ENCODE measurements around the gene PITX3.

Gene PITX3

DNA sequence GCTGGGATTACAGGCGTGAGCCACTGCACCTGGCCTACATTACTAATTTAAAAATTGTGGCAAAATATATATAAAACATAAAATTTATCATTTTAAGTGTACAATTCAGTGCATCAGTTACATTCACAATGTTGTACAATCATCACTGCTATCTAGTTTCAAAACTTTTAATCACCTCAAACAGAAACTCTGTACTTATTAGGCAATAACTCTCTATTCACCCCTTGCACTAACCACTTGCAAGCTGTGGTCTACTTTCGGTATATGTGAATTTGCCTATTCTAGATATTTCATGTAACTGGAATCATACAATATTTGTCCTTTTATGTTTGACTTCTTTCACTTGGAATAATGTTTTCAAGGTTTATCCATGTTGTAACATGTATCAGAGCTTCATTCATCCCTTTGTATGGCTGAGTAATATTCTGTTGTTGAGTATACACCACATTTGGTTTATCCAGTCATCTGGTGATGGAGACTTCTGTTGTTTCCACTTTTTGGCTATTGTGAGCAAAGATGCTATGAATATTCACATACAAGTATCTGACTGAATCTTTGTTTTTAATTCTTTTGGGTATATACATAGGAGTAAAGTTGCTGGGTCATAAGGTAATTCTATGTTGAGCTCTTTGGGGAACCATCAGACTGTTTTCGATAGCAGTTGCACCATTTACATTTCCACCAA, 29.6 kb downstream of the PITX3 start:
- no peak for DNase-seq (ENCODE audit: low spot score)
- TF ChIP-seq, protein P1, sequence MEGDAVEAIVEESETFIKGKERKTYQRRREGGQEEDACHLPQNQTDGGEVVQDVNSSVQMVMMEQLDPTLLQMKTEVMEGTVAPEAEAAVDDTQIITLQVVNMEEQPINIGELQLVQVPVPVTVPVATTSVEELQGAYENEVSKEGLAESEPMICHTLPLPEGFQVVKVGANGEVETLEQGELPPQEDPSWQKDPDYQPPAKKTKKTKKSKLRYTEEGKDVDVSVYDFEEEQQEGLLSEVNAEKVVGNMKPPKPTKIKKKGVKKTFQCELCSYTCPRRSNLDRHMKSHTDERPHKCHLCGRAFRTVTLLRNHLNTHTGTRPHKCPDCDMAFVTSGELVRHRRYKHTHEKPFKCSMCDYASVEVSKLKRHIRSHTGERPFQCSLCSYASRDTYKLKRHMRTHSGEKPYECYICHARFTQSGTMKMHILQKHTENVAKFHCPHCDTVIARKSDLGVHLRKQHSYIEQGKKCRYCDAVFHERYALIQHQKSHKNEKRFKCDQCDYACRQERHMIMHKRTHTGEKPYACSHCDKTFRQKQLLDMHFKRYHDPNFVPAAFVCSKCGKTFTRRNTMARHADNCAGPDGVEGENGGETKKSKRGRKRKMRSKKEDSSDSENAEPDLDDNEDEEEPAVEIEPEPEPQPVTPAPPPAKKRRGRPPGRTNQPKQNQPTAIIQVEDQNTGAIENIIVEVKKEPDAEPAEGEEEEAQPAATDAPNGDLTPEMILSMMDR (IDR thresholded peaks at IDR 0.05; ENCODE audit: borderline replicate concordance, control extremely low read depth, extremely low read depth, insufficient read depth, missing control alignments), result no peak
- in situ Hi-C loops (cut with MboI; ENCODE audit: low sequenced_read_pairs, unreplicated experiment), result no loop called here

DNA sequence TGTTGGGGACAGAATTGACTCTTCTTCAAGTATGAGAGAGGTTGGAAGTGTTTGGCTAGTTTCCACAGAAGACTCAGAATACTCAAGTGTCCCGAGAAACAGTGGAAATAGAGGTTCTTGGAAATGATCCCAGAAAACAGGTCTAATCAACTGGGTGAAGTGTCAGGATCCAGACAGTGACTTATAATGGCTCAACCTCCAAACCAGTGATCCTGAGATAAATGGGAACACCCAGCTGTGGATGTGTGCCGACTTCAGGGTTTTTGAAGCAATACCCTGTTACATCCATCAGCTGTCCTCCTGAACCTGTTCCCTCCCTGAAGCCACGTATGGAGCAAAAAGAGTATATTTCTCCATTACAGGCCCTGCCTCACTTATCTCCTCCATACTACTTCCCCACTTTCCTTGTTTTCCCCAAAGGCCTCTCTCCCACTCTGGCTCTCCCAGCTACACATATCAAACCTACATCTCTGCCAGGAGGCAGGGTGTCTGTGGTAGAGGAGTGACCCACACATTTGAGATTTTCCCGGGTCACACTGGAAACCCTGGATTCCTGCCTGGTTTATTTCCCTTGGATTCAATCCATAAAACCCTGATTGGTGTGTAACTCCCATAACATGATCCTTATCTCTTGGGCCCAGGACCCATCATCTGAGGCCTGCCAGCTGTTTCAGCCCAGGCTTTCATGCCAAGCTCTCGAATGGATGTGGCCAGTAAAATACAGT, 32.8 kb downstream of the PITX3 start:
- DNase-seq (ENCODE audit: low spot score), result no peak
- TF ChIP-seq, protein P1 (IDR thresholded peaks at IDR 0.05; ENCODE audit: borderline replicate concordance, control extremely low read depth, extremely low read depth, insufficient read depth, missing control alignments), result no peak
- in situ Hi-C loops (cut with MboI; ENCODE audit: low sequenced_read_pairs, unreplicated experiment), result no loop called here

DNA sequence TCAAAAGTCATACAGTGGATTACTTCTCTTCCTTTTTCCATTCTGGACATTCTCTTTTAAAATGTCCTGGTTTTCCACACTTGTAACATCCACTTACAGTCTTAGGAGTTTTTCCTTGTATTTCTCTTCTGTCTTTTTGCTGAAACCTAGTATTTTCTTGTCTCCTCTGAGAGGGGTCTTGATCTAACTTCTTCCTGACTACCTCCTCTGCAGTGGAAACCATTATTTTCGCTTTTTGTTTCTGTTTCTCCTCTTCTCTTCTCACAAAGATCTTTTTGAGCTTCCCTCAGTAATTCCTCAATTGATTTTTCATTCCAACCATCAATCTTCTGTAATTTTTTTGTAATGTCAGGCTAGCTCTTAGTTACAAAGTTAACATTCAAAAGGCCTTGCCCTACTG, 38.9 kb downstream of the PITX3 start:
- DNase-seq (ENCODE audit: low spot score), result peak; percentile 44
- TF ChIP-seq, protein P1 (IDR thresholded peaks at IDR 0.05; ENCODE audit: borderline replicate concordance, control extremely low read depth, extremely low read depth, insufficient read depth, missing control alignments), result no peak
- in situ Hi-C loops (cut with MboI; ENCODE audit: low sequenced_read_pairs, unreplicated experiment), result no loop called here

DNA sequence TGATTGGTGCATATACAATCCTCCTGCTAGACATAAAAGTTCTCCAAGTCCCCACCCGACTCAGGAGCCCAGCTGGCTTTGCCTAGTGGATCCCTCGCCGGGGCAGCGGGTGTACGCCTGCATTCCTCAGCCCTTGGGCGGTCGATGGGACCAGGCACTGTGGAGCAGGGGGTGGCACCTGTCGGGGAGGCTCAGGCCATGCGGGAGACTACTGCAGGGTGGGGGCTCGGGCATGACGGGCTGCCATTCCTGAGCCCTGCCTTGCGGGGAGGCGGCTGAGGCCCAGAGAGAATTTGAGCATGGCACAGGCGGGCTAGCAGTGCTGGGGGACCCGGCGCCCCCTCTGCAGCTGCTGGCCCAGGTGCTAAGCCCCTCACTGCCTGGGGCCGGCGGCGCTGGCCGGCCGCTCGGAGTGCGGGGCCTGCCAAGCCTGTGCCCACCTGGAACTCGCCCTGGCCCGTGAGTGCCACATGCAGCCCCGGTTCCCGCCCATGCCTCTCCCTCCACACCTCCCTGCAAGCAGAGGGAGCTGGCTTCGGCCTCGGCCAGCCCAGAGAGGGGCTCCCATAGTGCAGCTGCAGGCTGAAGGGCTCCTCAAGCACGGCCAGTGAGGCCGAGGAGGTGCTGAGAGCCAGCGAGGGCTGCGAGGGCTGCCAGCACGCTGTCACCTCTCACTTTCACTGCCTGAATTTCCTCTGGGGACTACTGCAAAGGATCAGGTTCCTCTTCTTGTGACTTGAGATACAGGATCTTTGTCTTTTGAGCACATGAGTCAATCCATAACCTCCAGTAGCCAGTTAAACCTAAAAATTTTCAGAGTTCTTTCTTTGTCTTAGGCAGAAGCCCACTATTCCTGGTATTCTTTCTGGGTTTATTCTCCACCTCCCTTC, 40.3 kb downstream of the PITX3 start:
- TF ChIP-seq, protein P1 (IDR thresholded peaks at IDR 0.05; ENCODE audit: borderline replicate concordance, control extremely low read depth, extremely low read depth, insufficient read depth, missing control alignments), result no peak
- DNase-seq (ENCODE audit: low spot score), result no peak
- in situ Hi-C loops (cut with MboI; ENCODE audit: low sequenced_read_pairs, unreplicated experiment), result no loop called here

DNA sequence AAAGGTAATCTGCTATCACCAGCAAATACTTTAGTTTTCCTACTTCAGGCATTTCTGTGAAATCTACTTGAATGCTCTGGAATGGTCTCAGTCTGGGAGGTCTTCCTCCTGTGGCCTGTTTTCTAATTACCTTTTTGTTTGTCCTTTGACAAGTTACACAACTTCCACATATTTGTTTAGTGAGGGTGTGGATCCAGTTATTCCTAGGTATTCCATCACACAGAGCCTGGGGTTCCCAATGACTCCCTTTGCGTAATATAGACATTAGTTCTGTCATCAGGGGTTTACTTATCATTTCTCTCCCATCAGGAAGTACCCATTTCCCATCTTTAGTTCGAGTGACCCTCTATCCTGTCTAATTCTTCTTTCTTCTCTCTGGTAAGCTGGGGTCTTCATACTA, 43.3 kb downstream of the PITX3 start:
- DNase-seq (ENCODE audit: low spot score), result no peak
- TF ChIP-seq, protein P1 (IDR thresholded peaks at IDR 0.05; ENCODE audit: borderline replicate concordance, control extremely low read depth, extremely low read depth, insufficient read depth, missing control alignments), result no peak
- in situ Hi-C loops (cut with MboI; ENCODE audit: low sequenced_read_pairs, unreplicated experiment), result no loop called here

DNA sequence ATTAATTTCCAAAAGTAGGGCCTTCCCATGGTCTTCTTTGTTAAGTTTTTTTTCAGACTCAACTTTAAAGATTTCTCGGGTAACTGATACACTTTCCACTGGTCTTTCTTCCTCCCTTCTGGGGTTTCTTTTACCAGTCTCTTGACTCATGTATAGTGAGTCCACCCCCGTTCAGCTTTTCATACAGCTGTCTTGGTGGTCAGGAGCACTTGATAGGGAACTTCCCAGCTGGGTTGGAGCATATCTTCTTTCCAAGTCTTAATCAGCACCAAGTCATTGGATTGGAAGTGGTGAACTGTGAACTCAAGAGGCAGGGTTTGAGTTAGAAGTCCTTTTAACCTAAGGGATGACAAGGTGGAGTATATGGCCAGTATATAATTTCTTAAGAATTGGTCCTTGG, 44.4 kb downstream of the PITX3 start:
- peak; percentile 48 for DNase-seq (ENCODE audit: low spot score)
- in situ Hi-C loops (cut with MboI; ENCODE audit: low sequenced_read_pairs, unreplicated experiment), result no loop called here
- TF ChIP-seq, protein P1 (IDR thresholded peaks at IDR 0.05; ENCODE audit: borderline replicate concordance, control extremely low read depth, extremely low read depth, insufficient read depth, missing control alignments), result no peak

Measured in GM13976 (cell line).